ENCODE results near the gene ARVCF.
A peak's percentile ranks its signal among the peaks of the same experiment; 100 is the strongest.

DNA sequence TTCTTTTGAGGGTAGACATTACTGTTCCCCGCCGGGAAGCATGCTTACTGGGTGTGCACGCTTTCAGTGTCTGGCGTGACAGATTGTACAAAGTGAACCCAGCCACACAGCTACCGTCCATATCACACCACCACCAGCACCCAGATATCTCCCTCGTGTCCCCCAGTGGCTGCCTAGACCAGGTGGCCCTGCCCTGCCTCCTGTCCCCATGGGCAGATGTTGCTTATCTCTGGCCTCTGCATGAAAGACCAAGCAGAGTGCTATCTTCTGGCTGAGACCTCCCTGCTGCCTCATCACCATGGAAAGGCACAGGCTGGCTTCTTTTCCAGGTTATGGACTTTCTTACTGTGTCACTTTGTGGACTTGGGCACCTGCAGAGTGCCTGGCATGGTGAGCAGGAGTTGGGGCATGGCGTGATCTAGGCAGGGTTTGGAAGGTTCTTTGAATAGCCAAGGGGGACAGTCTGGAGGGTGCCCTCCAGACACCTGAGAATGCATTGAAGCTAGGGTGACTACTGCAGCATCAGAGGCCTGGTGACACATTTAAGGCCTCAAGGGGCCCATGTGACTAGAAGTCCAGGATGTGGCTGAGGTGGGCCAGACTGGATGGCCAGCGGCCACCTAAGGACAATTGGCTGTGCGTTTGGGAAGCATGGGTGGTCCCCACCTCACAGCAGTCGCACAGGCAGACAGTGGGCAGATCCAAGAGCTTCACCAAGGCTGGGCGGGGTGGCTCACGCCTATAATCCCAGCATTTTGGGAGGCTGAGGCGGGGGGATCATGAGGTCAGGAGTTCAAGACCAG lies 9.0 kb upstream of the ARVCF start:
- TF ChIP-seq JUND (IDR thresholded peaks at IDR 0.05; ENCODE audit: borderline replicate concordance, low read depth, low read length) (peak; percentile 88), JUND (tag; IDR thresholded peaks at IDR 0.05; ENCODE audit: borderline replicate concordance, low read depth, low read length) (peak; percentile 87; the same call in 1 of the 3 replicates), CTCF (IDR thresholded peaks at IDR 0.05 in 2 of 3, conservative IDR thresholded peaks at IDR 0.05 in 1 of 3; ENCODE audit: insufficient read depth in 2 of 3, low read depth in 1 of 3, low read length in 3 of 3) (peak in 2 of 3 experiments; percentile 14 to 45; a peak in 1 of 6 replicates), ARHGAP35 (IDR thresholded peaks at IDR 0.05; ENCODE audit: partially characterized antibody) (no peak), RBM22 (IDR thresholded peaks at IDR 0.05; ENCODE audit: low read depth, low read length, poor library complexity, severe bottlenecking) (no peak), MXI1 (IDR thresholded peaks at IDR 0.05; ENCODE audit: low read depth, low read length) (peak; percentile 99), MYC (IDR thresholded peaks at IDR 0.05; ENCODE audit: low read depth, low read length) (peak; percentile 96), MYC (CRISPR knock-in tag; IDR thresholded peaks at IDR 0.05; ENCODE audit: borderline replicate concordance, low read depth) (peak; percentile 75), FIP1L1 (IDR thresholded peaks at IDR 0.05; ENCODE audit: low read depth, low read length, poor library complexity, severe bottlenecking) (no peak), SREBF1 (IDR thresholded peaks at IDR 0.05; ENCODE audit: borderline replicate concordance, low read depth, low read length) (peak; percentile 94; the same call in 1 of the 2 replicates), E2F4 (CRISPR knock-in tag; IDR thresholded peaks at IDR 0.05; ENCODE audit: low read depth) (no peak), NFIC (IDR thresholded peaks at IDR 0.05) (no peak)

Data from K562 (cell line).